GM12874 (cell line): Measurements from ENCODE around the gene GPC6.

Source experiments
- CTCF ChIP-seq: IDR thresholded peaks from 2 replicates; pipeline ENCODE4 v1.5.1; 2011; ENCODE audit warnings: low read depth, mild to moderate bottlenecking, control low read depth, low read length, moderate library complexity; ENCODE audit not compliant: insufficient read depth

GPC6 gene

GRCh38 chr13:94251831-94252608 lies 1025.4 kb downstream of the GPC6 start:
- no peak for TF ChIP-seq CTCF

GRCh38 chr13:94254737-94255136 lies 1028.1 kb downstream of the GPC6 start:
- TF ChIP-seq CTCF = no peak

- no peak for TF ChIP-seq CTCF
Measured at GRCh38 chr13:94256721-94257120, 1030.1 kb downstream of the GPC6 start.

- no peak for TF ChIP-seq CTCF
Measured at GRCh38 chr13:94259984-94260383, 1033.4 kb downstream of the GPC6 start.

GRCh38 chr13:94261163-94261562 lies 1034.6 kb downstream of the GPC6 start:
- no peak for TF ChIP-seq CTCF

GRCh38 chr13:94263038-94263437 lies 1036.4 kb downstream of the GPC6 start:
- TF ChIP-seq CTCF = no peak

GRCh38 chr13:94267581-94268366 lies 1041.2 kb downstream of the GPC6 start:
- no peak for TF ChIP-seq CTCF
